Keratinocyte (primary cell): ENCODE measurements around the gene TBL1XR1. TPM values are rescaled to one million over a fixed set of nuclear protein-coding genes. Genes with fewer than 3 reads are reported as not detected.

Experiments used
- DNase-seq: peaks from one replicate; pipeline ENCODE4 v3.0.0-alpha.2; 2011; ENCODE audit warnings: low read depth, missing footprints, low spot score
- FAIRE-seq: peaks from 2 replicates; lab custom pipeline; 2011; peaks lifted over from hg19 to GRCh38; lab: Jason Lieb, UNC
- H2AFZ ChIP-seq: 2 replicates; pipeline ENCODE4 v1.6.0; 2012; ENCODE audit warnings: low read length, control low read depth, inconsistent platforms; ENCODE audit not compliant: control insufficient read depth
- H3K27ac ChIP-seq: 2 replicates; pipeline ENCODE4 v1.5.1; 2011; ENCODE audit warnings: low read length; ENCODE audit not compliant: control insufficient read depth, insufficient read depth
- H3K27me3 ChIP-seq: 3 replicates; pipeline ENCODE4 v1.6.0; 2011; ENCODE audit warnings: low read length; ENCODE audit not compliant: control insufficient read depth, insufficient read depth; ENCODE audit errors: extremely low read depth
- H3K36me3 ChIP-seq, 2 experiments: 2 replicates in 1 of 2; 3 replicates in 1 of 2; pipeline ENCODE4 v1.5.1; 2011; ENCODE audit warnings: low read length in 2 of 2, mild to moderate bottlenecking in 1 of 2; ENCODE audit not compliant: control insufficient read depth in 2 of 2, insufficient read depth in 2 of 2; ENCODE audit errors: extremely low read depth in 1 of 2
- H3K4me1 ChIP-seq: 3 replicates; pipeline ENCODE4 v1.5.1; 2011; ENCODE audit warnings: low read length; ENCODE audit not compliant: control insufficient read depth, insufficient read depth; ENCODE audit errors: extremely low read depth
- H3K4me2 ChIP-seq: 3 replicates; pipeline ENCODE4 v1.6.0; 2011; ENCODE audit warnings: low read depth, low read length; ENCODE audit not compliant: control insufficient read depth, insufficient read depth; ENCODE audit errors: extremely low read depth
- H3K4me3 ChIP-seq, 3 experiments: fragments of 200-600 bp in 1 of 3; sonication (generic) in 1 of 3; 2 replicates in 2 of 3; 3 replicates in 1 of 3; pipeline ENCODE4 v1.5.1; 2011 to 2016; ENCODE audit warnings: low read length in 3 of 3, mild to moderate bottlenecking in 3 of 3, control low read depth in 2 of 3, inconsistent platforms in 1 of 3, low read depth in 1 of 3, mixed read lengths in 1 of 3, mixed run types in 1 of 3, moderate library complexity in 1 of 3; ENCODE audit not compliant: control insufficient read depth in 2 of 3, insufficient read depth in 2 of 3; ENCODE audit errors: extremely low read depth in 1 of 3
- H3K79me2 ChIP-seq: 2 replicates; pipeline ENCODE4 v1.6.0; 2012; ENCODE audit warnings: low read length; ENCODE audit not compliant: control insufficient read depth, insufficient read depth
- H3K9ac ChIP-seq: 3 replicates; pipeline ENCODE4 v1.6.0; 2011; ENCODE audit warnings: low read length; ENCODE audit not compliant: control insufficient read depth, insufficient read depth; ENCODE audit errors: extremely low read depth
- H3K9me1 ChIP-seq: 3 replicates; pipeline ENCODE4 v1.6.0; 2011; ENCODE audit warnings: low read length; ENCODE audit not compliant: control insufficient read depth, insufficient read depth; ENCODE audit errors: extremely low read depth
- H3K9me3 ChIP-seq: 2 replicates; pipeline ENCODE4 v1.5.1; 2012; ENCODE audit warnings: low read depth, low read length; ENCODE audit not compliant: control insufficient read depth
- H4K20me1 ChIP-seq: 3 replicates; pipeline ENCODE4 v1.6.0; 2011; ENCODE audit warnings: low read length; ENCODE audit not compliant: control insufficient read depth, insufficient read depth; ENCODE audit errors: extremely low read depth
- CTCF ChIP-seq, 3 experiments: IDR thresholded peaks in 1 of 3; conservative IDR thresholded peaks in 1 of 3; optimal IDR thresholded peaks in 1 of 3; 2 replicates in 2 of 3; 3 replicates in 1 of 3; pipeline versions ENCODE3 to v1.5.1; 2011; ENCODE audit warnings: low read length in 3 of 3, mild to moderate bottlenecking in 3 of 3, moderate library complexity in 2 of 3, control low read depth in 1 of 3, inconsistent platforms in 1 of 3; ENCODE audit not compliant: insufficient read depth in 2 of 3; ENCODE audit errors: extremely low read depth in 1 of 3
- EZH2 ChIP-seq: IDR thresholded peaks from one replicate; pipeline ENCODE4 v1.6.1; 2012; ENCODE audit warnings: inconsistent platforms, mild to moderate bottlenecking, low read length, moderate library complexity
- dilution Hi-C: fragments of 300-500 bp; cut with MboI; formaldehyde crosslinking; loops from one replicate; pipeline ENCODE4 v1.7.0; 2020; ENCODE audit warnings: low sequenced_read_pairs; ENCODE audit not compliant: extremely low pct_ligation_motif_present
- polyA plus RNA-seq, 5 experiments: library from polyadenylated mRNA; depleted of rRNA in 3 of 5; stranded (reverse) in 3 of 5; stranded (forward) in 1 of 5; unstranded in 1 of 5; fragments of >200 nt; gene quantifications; 1 replicate in 1 of 5; 2 replicates in 3 of 5; 3 replicates in 1 of 5; pipeline versions ENCODE4 v1.2.1 to v1.2.3, GENCODE V29; 2011 to 2012; ENCODE audit warnings: missing spikeins in 2 of 5, low read depth in 1 of 5, low replicate concordance in 1 of 5

Gene TBL1XR1
- polyA plus RNA-seq, 1 donor (not counting 4 experiments of a cell fraction or from before 2014, with no cell fraction given): 169 TPM

- Histone ChIP-seq H3K9me1 (peaks cover 6% of the 10 kb centered on the region), H3K4me2 (no peak overlapping the region), H3K4me1 (no peaks in the 10 kb centered on the region), H3K9ac (no peak overlapping the region), H3K27me3 (no peaks in the 10 kb centered on the region), H3K27ac (no peak overlapping the region), H3K9me3 (no peaks in the 10 kb centered on the region), H3K79me2 (peaks cover 85% of the 10 kb centered on the region), H2AFZ (no peak overlapping the region), H3K36me3 (peaks cover 0 to 2% of the 10 kb centered on the region in 2 experiments), H3K4me3 (no peak overlapping the region), H4K20me1 (no peaks in the 10 kb centered on the region)
- no peak for FAIRE-seq
- dilution Hi-C loops: no loop called here
- DNase-seq: no peak
- TF ChIP-seq EZH2: no peak
- no peak for TF ChIP-seq CTCF (optimal IDR thresholded peaks at IDR 0.05 in 1 of 3, IDR thresholded peaks at IDR 0.05 in 1 of 3, conservative IDR thresholded peaks at IDR 0.05 in 1 of 3; ENCODE audit: extremely low read depth in 1 of 3, insufficient read depth in 2 of 3, low read length in 3 of 3)
Observed at GRCh38 chr3:177079684-177080083, 117.6 kb downstream of the TBL1XR1 start.

- DNase-seq (no peak), FAIRE-seq (no peak)
- Histone ChIP-seq H3K4me2 (no peak overlapping the region), H3K27ac (no peak overlapping the region), H3K36me3 (peaks cover 0 to 5% of the 10 kb centered on the region in 2 experiments), H3K9me1 (peaks cover 6% of the 10 kb centered on the region), H3K27me3 (no peaks in the 10 kb centered on the region), H3K4me1 (peaks cover 4% of the 10 kb centered on the region), H3K79me2 (peaks cover 86% of the 10 kb centered on the region), H3K9me3 (no peaks in the 10 kb centered on the region), H3K9ac (no peak overlapping the region), H2AFZ (no peak overlapping the region), H3K4me3 (no peak overlapping the region), H4K20me1 (peaks cover 2% of the 10 kb centered on the region)
- dilution Hi-C loops: no loop called here
- no peak for TF ChIP-seq EZH2
Observed at GRCh38 chr3:177071496-177072156, 125.7 kb downstream of the TBL1XR1 start.
